HG02943 (cell line): ENCODE data around the gene PDXK.

Source experiments
- ATAC-seq: cut with Tn5 transposase; IDR thresholded peaks from one replicate; pipeline ENCODE4 v1.9.1; 2021; ENCODE audit warnings: mild to moderate bottlenecking, low read depth, moderate library complexity; ENCODE audit not compliant: unreplicated experiment

The PDXK gene

GRCh38 chr21:43799301-43799840 is 80.4 kb downstream of the PDXK start:
- no peak for ATAC-seq

DNA sequence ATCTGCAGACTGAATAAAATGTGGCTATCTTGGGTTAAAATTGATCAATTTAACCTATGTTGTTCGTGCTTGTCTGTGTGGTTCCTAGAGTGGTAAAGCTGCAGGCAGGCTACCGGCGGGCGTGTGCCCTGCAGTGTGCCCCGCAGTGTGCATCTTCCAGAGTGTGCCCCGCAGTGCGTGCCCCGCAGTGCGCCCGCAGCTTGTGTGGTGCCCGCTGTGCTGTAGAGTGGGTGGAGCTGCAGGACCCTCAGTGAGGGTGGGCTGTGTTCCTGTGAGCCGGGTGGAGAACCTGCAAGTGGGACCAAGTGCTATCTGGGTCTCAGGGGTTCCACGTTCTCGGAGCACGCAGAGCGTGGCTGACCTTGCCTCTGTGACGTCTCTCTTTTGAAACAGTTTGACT is 81.2 kb downstream of the PDXK start:
- ATAC-seq = no peak

- ATAC-seq = no peak
Observed at GRCh38 chr21:43800566-43800965, 81.6 kb downstream of the PDXK start.

GRCh38 chr21:43801006-43801783 is 82.3 kb downstream of the PDXK start:
- no peak for ATAC-seq

DNA sequence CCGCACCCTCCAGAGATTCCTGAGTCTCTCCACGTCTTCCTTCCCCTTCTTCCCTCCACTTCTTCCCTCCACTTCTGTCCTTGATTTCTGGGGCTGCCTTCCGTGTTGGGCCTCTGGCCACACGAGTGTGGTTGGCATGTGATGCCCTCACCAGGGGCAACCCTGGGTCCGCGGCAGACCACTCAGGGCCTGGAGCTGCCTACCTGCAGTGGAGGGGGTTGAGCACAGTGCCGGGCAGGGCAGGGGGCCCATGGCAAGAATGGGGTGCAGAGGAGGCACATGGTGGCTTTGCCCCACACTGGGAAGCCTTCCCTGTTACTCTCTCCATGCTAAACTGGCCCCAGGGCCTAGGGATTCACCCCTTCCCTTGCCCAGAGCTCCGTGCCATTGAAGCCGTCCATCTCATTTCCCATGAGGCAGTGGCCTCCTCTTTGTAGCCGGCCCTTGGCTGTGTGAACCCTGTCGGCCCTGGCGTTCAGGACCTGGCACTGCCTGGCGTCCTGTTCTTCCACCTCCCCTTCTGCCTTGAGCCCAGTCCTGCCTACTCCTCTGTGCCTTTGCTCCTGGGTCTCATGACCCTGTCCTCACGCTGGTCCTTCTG is 83.9 kb downstream of the PDXK start:
- no peak for ATAC-seq

GRCh38 chr21:43803558-43804300 is 84.8 kb downstream of the PDXK start:
- ATAC-seq = no peak

GRCh38 chr21:43805275-43805800 is 86.4 kb downstream of the PDXK start:
- peak; percentile 74 for ATAC-seq

GRCh38 chr21:43806017-43806710 is 87.2 kb downstream of the PDXK start:
- ATAC-seq = no peak

DNA sequence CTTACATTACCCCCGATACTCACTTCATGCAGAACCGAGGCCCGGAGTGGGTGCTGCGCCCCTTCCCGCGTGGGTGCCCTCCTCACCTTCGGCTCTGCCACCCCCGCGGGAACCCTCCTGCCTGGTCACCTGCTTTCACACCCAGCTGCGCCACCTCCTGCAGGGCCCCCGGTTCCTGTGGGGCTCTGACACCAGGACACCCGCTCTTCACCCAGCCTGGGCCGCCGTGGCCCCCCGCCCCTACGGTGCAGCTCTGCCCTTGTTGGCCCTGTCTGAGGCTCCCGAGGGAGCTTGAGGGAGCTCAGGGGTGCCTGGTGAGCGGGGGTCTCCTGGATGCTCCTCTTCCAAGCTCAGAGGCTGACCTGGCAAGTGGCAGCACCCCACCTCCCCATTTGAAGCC is 89.4 kb downstream of the PDXK start:
- no peak for ATAC-seq

DNA sequence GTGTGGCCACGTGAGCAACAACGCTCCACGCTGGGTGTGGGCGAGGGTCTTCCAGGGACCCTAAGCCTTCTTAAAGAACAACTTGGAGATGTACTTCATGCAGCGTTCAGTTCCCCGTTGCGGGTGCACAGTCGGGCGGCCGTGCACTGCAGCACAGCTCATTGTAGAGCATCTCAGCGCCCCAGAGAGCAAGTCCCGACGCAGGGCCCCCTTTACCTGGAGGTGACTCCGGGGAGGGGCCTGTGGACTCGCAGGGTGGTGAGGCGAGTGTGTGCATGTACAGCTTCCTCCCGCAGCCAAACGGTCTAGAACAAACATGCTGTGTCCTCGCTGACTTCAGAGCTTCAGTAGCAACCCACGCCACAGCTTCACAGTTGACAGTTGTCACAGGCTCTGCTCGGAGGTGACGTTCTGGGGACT is 89.9 kb downstream of the PDXK start:
- ATAC-seq = no peak

DNA sequence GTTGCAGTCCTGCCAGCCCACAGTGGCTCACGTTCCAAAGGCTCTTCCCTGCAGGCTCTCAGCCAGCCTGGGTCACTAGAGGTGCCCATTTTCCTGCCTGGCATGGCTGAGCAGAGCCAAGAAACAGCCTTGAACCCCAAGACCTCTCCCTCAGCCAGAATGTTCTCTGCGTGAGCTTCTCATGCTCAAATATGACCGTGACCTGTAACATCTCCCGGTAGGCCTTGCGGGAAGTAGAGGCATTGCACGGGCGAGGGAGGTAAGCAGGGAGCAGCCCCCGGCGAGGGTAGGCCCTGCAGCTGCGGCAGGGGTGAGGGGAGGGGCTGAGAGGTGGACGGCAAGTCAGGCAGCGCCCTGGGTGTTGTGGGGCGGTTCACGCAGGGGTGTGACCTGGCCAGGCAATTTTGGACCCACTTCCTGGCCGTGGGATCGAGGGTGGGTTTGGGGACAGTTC is 90.4 kb downstream of the PDXK start:
- no peak for ATAC-seq

GRCh38 chr21:43809853-43810504 is 91.0 kb downstream of the PDXK start:
- no peak for ATAC-seq

DNA sequence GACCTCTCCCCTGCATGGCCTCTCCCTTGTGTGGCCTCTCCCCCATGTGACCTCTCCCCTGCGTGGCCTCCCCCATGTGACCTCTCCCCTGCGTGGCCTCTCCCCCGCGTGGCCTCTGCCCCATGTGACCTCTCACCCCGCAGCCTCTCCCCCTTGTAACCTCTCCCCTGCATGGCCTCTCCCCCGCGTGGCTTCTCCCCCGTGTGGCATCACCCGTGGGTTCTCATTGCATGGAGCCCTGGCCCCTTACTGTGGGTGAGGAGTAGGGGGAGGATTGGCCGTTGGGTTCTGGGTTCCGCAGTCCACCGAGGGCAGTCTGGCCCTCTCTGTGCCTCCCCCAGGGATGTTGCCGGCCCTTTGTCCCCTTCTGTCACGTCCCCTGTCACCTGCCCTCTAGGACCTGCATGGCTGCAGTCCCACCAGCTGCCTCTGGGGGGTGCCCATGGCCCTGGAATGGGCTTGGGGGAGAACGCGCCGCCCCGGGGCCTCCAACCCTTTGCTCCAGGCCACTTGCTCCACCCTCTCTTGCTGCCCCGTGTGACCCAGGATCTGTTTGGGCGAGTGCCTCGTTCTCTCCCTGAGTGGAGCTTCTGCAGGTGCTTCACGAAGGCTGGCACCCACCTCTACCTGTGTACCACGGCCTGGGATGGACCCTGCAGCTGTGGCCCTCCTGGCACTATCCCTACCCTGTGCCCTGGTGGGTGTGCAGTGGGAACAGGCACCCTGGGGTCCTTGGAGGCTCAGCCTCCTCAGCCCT is 91.8 kb downstream of the PDXK start:
- no peak for ATAC-seq

DNA sequence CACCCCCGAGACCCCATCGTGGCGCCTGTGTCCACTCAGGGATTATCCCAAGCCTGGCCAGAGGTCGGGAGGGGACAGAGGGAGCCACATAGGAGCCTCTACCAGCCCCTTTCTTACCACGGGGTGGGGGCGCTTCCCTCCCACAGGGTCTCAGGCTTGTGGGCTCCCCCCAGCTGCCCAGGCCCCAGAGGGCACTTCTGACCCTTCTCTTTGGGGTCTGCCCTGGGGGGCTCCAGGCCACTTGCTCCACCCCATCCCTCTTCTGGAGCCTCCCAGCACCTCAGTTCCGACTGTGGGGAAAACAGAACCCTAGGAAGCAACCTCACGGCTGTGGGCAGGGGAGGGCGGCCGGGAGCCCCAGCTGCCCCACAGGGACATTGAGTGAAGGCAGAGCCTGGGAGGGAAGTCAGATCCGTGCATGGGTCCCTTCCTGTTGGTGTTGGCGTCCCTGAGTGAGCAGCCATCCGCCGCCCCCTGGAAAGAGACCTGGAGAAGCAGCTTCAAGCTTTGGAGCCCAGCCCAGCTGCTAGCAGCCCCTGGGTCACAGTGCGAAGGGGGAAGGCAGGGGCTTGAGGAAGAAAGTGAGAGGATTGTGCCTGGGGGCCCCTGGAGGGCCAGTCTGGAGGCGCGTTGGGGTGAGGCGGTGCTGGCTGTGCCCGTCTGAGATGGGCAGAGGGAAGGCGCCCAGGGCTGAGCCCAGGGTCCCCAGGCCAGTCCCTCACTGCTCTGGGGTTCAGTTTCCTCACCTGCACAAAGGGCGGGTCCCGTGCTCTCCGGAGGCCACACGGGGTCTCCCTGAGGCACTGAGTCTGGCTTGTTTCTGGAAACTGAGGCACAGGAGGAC is 92.6 kb downstream of the PDXK start:
- ATAC-seq = no peak
